C4-2B (cell line): ENCODE measurements around the gene RALGAPA2.
A peak's percentile ranks its signal among the peaks of the same experiment; 100 is the strongest.

Source experiments
- H3K27ac ChIP-seq: fragments of 450-650 bp; 2 replicates; pipeline ENCODE4 v1.5.1; 2017
- ZFX ChIP-seq: fragments of 450-650 bp; IDR thresholded peaks from 2 replicates; pipeline ENCODE4 v1.6.1; 2017
- TF ChIP-seq, protein P1 (sequence below): fragments of 450-650 bp; conservative IDR thresholded peaks from 2 replicates; pipeline ENCODE4 v1.5.1; 2017; ENCODE audit warnings: mild to moderate bottlenecking

Gene RALGAPA2

DNA sequence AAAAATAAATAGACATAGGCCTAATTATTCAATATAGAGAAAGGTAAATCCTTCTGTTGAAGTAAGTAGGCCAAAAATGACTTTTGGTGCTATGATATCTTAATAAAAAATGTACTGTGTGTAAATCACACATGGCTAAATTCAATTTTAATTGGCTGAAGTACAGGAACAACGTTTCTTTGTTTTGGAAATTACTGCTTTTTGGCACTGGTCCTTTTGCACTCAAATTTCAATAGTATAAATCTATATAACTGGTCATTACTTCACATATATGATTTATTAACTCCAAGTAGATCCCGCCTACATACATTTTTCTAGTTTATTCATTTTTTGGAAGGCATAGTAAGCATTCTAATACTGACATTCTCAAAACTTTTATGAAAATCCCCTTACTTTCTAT, 114.5 kb downstream of the RALGAPA2 start:
- TF ChIP-seq, protein P1, sequence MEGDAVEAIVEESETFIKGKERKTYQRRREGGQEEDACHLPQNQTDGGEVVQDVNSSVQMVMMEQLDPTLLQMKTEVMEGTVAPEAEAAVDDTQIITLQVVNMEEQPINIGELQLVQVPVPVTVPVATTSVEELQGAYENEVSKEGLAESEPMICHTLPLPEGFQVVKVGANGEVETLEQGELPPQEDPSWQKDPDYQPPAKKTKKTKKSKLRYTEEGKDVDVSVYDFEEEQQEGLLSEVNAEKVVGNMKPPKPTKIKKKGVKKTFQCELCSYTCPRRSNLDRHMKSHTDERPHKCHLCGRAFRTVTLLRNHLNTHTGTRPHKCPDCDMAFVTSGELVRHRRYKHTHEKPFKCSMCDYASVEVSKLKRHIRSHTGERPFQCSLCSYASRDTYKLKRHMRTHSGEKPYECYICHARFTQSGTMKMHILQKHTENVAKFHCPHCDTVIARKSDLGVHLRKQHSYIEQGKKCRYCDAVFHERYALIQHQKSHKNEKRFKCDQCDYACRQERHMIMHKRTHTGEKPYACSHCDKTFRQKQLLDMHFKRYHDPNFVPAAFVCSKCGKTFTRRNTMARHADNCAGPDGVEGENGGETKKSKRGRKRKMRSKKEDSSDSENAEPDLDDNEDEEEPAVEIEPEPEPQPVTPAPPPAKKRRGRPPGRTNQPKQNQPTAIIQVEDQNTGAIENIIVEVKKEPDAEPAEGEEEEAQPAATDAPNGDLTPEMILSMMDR = no peak
- no peak for TF ChIP-seq ZFX
- no peak overlapping the region for H3K27ac ChIP-seq

DNA sequence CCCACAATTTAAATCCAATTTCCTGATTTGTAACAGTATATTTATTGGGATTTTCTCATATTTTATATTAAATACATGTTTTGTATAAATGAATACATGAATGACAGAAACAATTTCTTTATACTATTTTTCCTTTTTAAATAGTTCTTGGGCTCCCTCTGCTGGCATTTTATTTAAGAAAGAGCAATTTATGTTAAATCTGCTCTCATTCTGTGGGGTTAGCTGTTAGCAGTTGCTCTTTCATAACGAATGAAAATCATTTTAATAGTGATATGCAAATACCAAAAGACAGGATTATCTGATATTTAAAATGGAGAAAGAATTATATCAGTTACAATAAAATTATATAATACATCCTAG, 118.3 kb downstream of the RALGAPA2 start:
- TF ChIP-seq ZFX = no peak
- TF ChIP-seq, protein P1 = no peak; the same call in 1 of the 2 replicates
- no peak overlapping the region for H3K27ac ChIP-seq

DNA sequence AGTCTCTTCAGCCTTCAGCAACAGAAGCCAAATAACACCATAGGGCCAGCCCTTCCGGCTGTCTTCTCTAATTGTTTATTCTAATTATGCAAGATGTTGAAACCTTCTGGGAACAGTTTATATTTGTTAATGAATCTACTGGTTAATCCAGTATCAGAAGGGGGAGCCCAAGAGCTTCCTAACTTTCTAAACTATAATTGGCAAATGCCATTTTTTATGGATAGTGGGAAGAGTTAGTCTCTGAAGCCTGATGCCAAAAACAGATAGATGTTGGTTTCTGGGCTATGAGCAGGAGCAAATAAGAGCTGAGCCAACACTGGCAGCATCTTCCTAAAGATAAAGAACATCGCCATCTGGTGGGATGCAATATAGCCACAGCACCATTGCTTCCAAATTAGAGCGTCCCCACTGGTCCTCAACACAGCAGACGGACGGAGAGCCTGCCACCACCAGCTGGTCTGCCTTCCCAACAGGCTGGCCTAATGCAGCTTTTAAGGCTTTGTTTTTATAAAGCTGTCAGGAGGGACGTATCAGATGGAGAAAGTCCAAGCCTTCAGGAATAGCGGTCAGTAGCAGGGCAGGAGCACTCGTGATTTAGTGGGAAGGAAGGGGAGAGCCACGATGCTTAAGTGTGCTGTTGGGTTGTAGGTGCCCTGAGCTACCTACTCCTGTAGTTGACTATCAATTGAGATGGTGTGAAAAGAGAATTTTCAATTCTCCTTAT, 118.8 kb downstream of the RALGAPA2 start:
- no peak overlapping the region for H3K27ac ChIP-seq
- no peak for TF ChIP-seq ZFX
- TF ChIP-seq, protein P1 = peak; percentile 83

DNA sequence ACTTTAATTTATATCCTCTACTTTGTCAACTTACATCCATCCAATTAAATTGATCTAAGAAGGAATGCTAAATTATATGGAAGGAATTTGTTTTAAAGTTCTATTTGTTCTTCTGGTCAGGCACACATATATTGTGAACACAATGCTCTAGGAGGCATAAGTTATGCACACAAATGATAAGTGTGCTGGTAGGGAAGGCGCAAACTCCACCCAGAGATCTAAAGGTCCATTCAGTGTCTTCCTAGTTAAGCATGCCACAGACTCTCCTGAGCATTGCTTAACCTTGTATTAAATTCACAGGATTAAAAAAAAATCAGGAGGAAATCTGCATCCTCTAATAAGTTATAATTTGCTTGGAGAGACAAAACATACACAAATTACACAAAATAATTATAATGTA, 127.3 kb downstream of the RALGAPA2 start:
- TF ChIP-seq ZFX = no peak
- TF ChIP-seq, protein P1 = no peak
- no peak overlapping the region for H3K27ac ChIP-seq

DNA sequence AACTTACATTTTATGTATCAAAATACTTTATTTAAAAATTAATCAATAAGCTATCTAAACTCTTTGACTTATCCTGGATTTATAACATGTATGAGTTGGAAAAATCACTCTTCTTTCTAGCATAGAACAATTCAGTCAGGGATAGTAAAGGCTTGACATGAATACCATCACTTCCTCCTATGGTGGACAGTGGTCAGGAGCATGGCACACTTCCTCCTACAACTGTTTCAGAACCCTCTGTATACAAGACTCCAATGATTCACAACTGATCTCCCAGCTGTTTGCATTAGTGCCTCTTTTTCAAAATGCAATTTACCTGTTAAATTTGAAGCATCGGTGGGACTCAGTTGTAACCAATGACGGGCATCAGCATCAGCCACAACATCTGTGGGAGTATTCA, 129.7 kb downstream of the RALGAPA2 start:
- H3K27ac ChIP-seq = no peak overlapping the region
- TF ChIP-seq, protein P1 = no peak
- TF ChIP-seq ZFX = no peak

DNA sequence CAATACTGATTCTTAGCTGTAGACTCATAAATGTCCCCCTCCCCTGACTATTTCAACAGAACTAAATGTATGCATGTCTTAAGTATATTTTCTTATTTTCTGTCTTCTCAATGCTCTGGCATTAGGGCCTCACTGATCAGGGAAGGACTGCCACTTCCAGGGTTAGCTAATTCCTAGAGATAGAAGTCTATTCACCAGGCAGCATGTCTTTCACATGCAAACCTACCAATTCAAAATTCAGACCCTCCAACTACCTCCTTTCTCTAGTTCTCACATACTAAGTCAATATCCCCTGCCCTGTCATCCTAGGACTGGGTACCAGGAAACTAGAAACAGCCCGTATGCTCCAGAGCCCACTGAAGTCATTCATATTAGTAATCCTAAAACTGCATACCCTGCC, 132.3 kb downstream of the RALGAPA2 start:
- H3K27ac ChIP-seq = no peak overlapping the region
- TF ChIP-seq ZFX = no peak
- TF ChIP-seq, protein P1 = no peak

DNA sequence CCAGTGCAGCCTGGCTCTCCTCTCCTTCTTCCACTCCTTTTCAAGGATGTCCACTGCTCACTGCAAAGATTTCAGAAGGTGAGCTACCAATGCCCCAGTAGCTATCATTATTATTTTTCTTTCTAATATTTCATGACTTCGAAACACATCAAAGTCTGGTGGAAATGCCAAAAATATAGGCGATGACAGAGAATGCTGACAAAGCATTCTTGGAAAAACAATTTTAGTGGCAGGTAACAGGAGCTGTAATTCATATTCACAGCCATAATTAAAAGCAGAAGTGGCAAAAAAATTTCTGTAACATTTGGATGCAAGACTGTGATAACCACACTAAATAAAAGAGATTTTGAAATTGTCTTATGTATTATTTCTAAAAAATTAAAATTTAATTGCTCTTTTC, 133.6 kb downstream of the RALGAPA2 start:
- TF ChIP-seq ZFX = no peak
- TF ChIP-seq, protein P1 = no peak

More for the DNA sequence above, 133.6 kb downstream of the RALGAPA2 start:
- no peak overlapping the region for H3K27ac ChIP-seq
